ENCODE measurements around the gene TMEM222.
"Not testable (repeated sequence)": the region's sequence is repeated elsewhere in the genome, so short reads cannot be mapped to it uniquely, and the experiment has no call there.

Gene TMEM222

GRCh38 chr1:27321813-27322568, at the start of gene TMEM222:
Gene TMEM222, plus strand, starts transcription at chr1:27322163. Its CDS starts 35 bp downstream, at chr1:27322198.
- DNase-seq = peak; percentile 98

GRCh38 chr1:27274204-27274603, 47.8 kb upstream of the TMEM222 start:
- no peak for DNase-seq

- DNase-seq = no peak
These were observed 46.3 kb upstream of the TMEM222 start for GRCh38 chr1:27275696-27276095.

GRCh38 chr1:27284425-27285273, 37.3 kb upstream of the TMEM222 start:
- peak; percentile 67 for DNase-seq

GRCh38 chr1:27285274-27285660, 36.7 kb upstream of the TMEM222 start:
- no peak for DNase-seq

- DNase-seq = not testable (repeated sequence)
These were observed 36.1 kb upstream of the TMEM222 start for GRCh38 chr1:27285821-27286220.

- not testable (repeated sequence) for DNase-seq
These were observed 32.8 kb upstream of the TMEM222 start for GRCh38 chr1:27289125-27289524.

GRCh38 chr1:27290581-27290980, 31.4 kb upstream of the TMEM222 start:
- no peak for DNase-seq

- no peak for DNase-seq
These were observed 29.9 kb upstream of the TMEM222 start for GRCh38 chr1:27292106-27292505.

- DNase-seq = no peak
These were observed 28.0 kb upstream of the TMEM222 start for GRCh38 chr1:27293915-27294314.

- peak; percentile 23 for DNase-seq
These were observed 25.1 kb upstream of the TMEM222 start for GRCh38 chr1:27296773-27297291.

GRCh38 chr1:27297903-27298302, 24.1 kb upstream of the TMEM222 start:
- no peak for DNase-seq

GRCh38 chr1:27298632-27299384, 23.2 kb upstream of the TMEM222 start:
- no peak for DNase-seq

- DNase-seq = no peak
These were observed 22.3 kb upstream of the TMEM222 start for GRCh38 chr1:27299385-27300271.

GRCh38 chr1:27300341-27301051, 21.5 kb upstream of the TMEM222 start:
- DNase-seq = peak; percentile 82

GRCh38 chr1:27301052-27301422, 20.9 kb upstream of the TMEM222 start:
- no peak for DNase-seq

GRCh38 chr1:27301582-27302199, 20.3 kb upstream of the TMEM222 start:
- peak; percentile 38 for DNase-seq

- no peak for DNase-seq
These were observed 19.4 kb upstream of the TMEM222 start for GRCh38 chr1:27302612-27303011.

GRCh38 chr1:27303509-27303908, 18.5 kb upstream of the TMEM222 start:
- no peak for DNase-seq

- no peak for DNase-seq
These were observed 15.9 kb upstream of the TMEM222 start for GRCh38 chr1:27306071-27306470.

Measured in NCI-H1092 (cell line).